ENCODE measurements around the gene SLC38A1. TPM values are rescaled to one million over a fixed set of nuclear protein-coding genes. Genes with fewer than 3 reads are reported as not detected.
A peak's percentile ranks its signal among the peaks of the same experiment; 100 is the strongest.

SLC38A1 gene
- total RNA-seq, 2 donors from 2014 or later: 77.7 to 107 TPM

DNA sequence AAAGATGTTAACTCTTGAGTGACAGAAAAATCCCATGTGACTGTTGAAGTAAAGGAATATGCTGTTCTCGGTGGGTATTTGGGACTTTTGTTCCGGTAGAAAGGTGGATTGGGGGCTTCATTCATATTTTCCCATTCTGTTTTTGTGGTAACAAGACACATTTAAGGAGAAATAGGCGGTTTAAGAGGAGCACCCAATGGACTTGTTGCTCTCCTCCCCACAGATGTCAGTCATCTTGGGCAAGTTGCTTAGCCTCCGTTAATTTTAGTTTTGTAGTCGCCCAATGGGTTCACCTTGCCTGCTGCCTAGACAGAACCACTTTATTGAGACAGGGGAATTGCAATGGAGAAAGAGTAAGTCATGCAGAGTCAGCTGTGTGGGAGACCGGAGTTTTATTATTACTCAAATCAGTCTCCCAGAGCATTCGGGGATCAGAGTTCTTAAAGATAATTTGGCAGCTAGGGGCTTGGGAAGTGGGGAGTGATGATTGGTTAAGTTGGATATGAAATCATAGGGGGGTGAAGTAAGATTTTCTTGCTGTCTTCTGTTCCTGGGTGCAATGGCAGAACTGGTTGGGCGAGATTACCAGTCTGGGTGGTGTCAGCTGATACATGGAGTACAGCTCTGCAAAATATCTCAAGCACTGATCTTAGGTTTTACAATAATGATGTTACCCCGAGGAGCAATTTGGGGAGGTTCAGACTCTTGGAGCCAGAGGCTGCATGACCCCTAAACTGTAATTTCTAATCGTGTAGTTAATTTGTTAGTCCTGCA, 50.3 kb downstream of the SLC38A1 start:
- H3K4me3 Mint-ChIP-seq: no peak overlapping the region

DNA sequence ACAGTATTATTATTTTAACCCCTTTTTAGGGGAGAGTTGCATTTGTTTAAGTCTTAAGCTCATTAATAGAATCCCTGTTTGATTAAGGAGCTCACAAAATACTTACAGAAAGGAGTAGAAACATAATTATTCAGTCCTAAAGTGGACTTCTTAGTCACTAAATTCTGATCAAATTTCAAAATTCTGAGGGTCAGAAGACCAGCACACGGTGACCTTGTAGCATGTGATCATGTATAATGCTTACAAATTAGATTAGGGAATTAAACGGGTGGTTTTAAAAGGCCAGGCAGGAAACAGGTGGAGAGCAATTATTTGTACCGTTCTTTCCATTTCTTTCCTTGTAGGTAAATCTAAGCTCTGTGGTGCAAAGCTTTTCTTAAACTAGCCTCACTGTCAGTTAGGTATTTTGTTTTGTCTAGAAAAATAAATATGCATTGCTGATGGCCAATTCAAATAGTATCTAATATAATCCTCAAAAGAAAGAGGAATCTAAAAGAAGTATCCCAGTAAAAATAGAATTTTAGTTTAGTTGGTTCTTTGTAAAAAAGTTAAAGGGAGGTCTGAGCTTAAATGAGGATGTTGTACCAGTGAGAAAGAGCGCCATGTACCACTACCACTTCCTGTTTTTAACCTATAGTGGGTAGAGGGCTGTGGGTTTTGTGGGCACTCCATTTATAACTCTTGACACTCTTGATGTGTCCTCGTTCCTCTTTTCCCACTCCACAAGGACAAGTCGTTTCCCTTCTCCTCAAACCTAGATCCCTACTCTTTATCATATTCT, 51.1 kb downstream of the SLC38A1 start:
- Histone ChIP-seq H3K9ac (ENCODE audit: extremely low read depth, low read length, poor library complexity, severe bottlenecking) (no peak overlapping the region), H3K9me3 (ENCODE audit: control insufficient read depth, low read length) (no peaks in the 10 kb centered on the region), H3K36me3 (ENCODE audit: control insufficient read depth, insufficient read depth, low read length) (peaks cover 80% of the 10 kb centered on the region), H3K27me3 (ENCODE audit: control insufficient read depth, insufficient read depth, low read length, poor library complexity, severe bottlenecking) (no peaks in the 10 kb centered on the region), H3K4me1 (ENCODE audit: control insufficient read depth, insufficient read depth, low read length) (no peaks in the 10 kb centered on the region), H3K4me3 (ENCODE audit: low read length) (no peak overlapping the region), H3K27ac (ENCODE audit: low read depth, low read length) (no peak overlapping the region)
- Mint-ChIP-seq H3K9me3 (no peaks in the 10 kb centered on the region), H3K4me1 (peaks cover 6% of the 10 kb centered on the region), H3K4me3 (no peak overlapping the region), H3K36me3 (ENCODE audit: low read depth) (peaks cover 62% of the 10 kb centered on the region), H3K27ac (no peak overlapping the region), H3K27me3 (ENCODE audit: insufficient read depth) (no peaks in the 10 kb centered on the region)
- TF ChIP-seq, protein P1, sequence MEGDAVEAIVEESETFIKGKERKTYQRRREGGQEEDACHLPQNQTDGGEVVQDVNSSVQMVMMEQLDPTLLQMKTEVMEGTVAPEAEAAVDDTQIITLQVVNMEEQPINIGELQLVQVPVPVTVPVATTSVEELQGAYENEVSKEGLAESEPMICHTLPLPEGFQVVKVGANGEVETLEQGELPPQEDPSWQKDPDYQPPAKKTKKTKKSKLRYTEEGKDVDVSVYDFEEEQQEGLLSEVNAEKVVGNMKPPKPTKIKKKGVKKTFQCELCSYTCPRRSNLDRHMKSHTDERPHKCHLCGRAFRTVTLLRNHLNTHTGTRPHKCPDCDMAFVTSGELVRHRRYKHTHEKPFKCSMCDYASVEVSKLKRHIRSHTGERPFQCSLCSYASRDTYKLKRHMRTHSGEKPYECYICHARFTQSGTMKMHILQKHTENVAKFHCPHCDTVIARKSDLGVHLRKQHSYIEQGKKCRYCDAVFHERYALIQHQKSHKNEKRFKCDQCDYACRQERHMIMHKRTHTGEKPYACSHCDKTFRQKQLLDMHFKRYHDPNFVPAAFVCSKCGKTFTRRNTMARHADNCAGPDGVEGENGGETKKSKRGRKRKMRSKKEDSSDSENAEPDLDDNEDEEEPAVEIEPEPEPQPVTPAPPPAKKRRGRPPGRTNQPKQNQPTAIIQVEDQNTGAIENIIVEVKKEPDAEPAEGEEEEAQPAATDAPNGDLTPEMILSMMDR (conservative IDR thresholded peaks at IDR 0.05): no peak
- WGBS, 2 experiments (ENCODE audit: insufficient coverage in 1 of 2, insufficient read length in 1 of 2): 94 to 100% methylated on average over 3 to 6 of the region's 6 CpGs
- DNase-seq: no peak

More for the DNA sequence above, 50.3 kb downstream of the SLC38A1 start:
- no peaks in the 10 kb centered on the region for H3K9me3 Mint-ChIP-seq
- H3K27me3 Mint-ChIP-seq (ENCODE audit: insufficient read depth): no peaks in the 10 kb centered on the region
- peaks cover 80% of the 10 kb centered on the region for H3K36me3 ChIP-seq (ENCODE audit: control insufficient read depth, insufficient read depth, low read length)
- peaks cover 6% of the 10 kb centered on the region for H3K4me1 Mint-ChIP-seq
- H3K9me3 ChIP-seq (ENCODE audit: control insufficient read depth, low read length): no peaks in the 10 kb centered on the region
- no peak overlapping the region for H3K27ac Mint-ChIP-seq
- H3K36me3 Mint-ChIP-seq (ENCODE audit: low read depth): peaks cover 62% of the 10 kb centered on the region
- TF ChIP-seq, protein P1 (conservative IDR thresholded peaks at IDR 0.05): no peak
- no peak for DNase-seq
- H3K4me3 ChIP-seq (ENCODE audit: low read length): no peak overlapping the region
- WGBS, 2 experiments (ENCODE audit: insufficient coverage in 1 of 2, insufficient read length in 1 of 2): 93 to 94% methylated on average over 4 to 10 of the region's 10 CpGs
- no peak overlapping the region for H3K27ac ChIP-seq (ENCODE audit: low read depth, low read length)
- H3K27me3 ChIP-seq (ENCODE audit: control insufficient read depth, insufficient read depth, low read length, poor library complexity, severe bottlenecking): no peaks in the 10 kb centered on the region
- H3K9ac ChIP-seq (ENCODE audit: extremely low read depth, low read length, poor library complexity, severe bottlenecking): no peak overlapping the region
- no peaks in the 10 kb centered on the region for H3K4me1 ChIP-seq (ENCODE audit: control insufficient read depth, insufficient read depth, low read length)

DNA sequence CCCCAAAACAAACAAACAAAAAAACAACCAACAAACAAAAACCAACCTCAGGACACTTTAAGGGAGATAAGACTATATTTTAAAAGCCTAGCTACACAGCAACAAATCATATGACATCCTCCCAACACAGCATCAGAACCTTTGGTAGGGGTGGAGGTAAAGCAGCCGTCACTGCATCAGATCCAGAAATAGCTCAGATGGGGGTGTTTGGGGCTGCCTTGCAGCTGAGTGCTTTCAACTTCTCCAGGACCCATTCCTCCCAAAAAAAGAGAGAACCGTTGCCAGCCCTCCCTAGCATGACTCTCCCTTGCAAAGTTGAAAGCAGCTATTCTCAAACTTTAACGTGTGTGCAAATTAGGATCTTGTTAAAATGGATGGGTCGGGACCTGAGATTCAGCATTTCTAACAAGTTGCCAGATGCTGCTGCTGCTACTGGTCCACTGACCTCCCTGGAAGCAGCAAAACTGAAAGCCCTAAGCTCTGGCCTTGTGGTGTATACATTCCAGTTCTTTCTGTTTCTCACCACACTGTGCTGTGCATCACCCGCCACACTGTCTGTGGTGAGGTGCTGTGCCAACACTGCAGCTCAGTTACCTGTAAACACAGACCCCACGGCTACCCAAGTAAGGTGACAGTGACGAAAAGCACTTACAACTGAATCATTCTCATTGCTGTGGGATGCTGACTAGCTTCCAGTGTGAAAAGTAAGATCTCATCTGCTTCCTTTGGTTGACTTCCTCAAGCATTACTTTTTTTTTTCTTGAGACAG, 54.0 kb downstream of the SLC38A1 start:
- H3K27me3 ChIP-seq (ENCODE audit: control insufficient read depth, insufficient read depth, low read length, poor library complexity, severe bottlenecking): no peaks in the 10 kb centered on the region
- H3K4me3 ChIP-seq (ENCODE audit: low read length): no peak overlapping the region
- H3K27me3 Mint-ChIP-seq (ENCODE audit: insufficient read depth): no peaks in the 10 kb centered on the region
- H3K4me1 ChIP-seq (ENCODE audit: control insufficient read depth, insufficient read depth, low read length): peaks cover 5% of the 10 kb centered on the region
- DNase-seq: no peak
- TF ChIP-seq, protein P1 (conservative IDR thresholded peaks at IDR 0.05): no peak
- no peak overlapping the region for H3K4me3 Mint-ChIP-seq
- peaks cover 71% of the 10 kb centered on the region for H3K36me3 ChIP-seq (ENCODE audit: control insufficient read depth, insufficient read depth, low read length)
- WGBS, 2 experiments (ENCODE audit: insufficient coverage in 1 of 2, insufficient read length in 1 of 2): 84 to 97% methylated on average over 3 to 7 of the region's 7 CpGs
- H3K36me3 Mint-ChIP-seq (ENCODE audit: low read depth): peaks cover 65% of the 10 kb centered on the region
- H3K27ac ChIP-seq (ENCODE audit: low read depth, low read length): no peak overlapping the region
- peaks cover 13% of the 10 kb centered on the region for H3K4me1 Mint-ChIP-seq
- H3K9me3 ChIP-seq (ENCODE audit: control insufficient read depth, low read length): no peaks in the 10 kb centered on the region
- H3K27ac Mint-ChIP-seq: peak overlapping the region; percentile 67
- H3K9me3 Mint-ChIP-seq: no peaks in the 10 kb centered on the region
- H3K9ac ChIP-seq (ENCODE audit: extremely low read depth, low read length, poor library complexity, severe bottlenecking): no peak overlapping the region

Data from endodermal cell (in vitro differentiated cells).